Right kidney (tissue), 1 donor: Measurements from ENCODE around the gene PPHLN1.

Source experiments
- DNase-seq: peaks from one replicate; pipeline ENCODE4 v3.0.0-alpha.2; 2016

The PPHLN1 gene

GRCh38 chr12:42440608-42441007, 114.6 kb downstream of the PPHLN1 start:
- DNase-seq = no peak

DNA sequence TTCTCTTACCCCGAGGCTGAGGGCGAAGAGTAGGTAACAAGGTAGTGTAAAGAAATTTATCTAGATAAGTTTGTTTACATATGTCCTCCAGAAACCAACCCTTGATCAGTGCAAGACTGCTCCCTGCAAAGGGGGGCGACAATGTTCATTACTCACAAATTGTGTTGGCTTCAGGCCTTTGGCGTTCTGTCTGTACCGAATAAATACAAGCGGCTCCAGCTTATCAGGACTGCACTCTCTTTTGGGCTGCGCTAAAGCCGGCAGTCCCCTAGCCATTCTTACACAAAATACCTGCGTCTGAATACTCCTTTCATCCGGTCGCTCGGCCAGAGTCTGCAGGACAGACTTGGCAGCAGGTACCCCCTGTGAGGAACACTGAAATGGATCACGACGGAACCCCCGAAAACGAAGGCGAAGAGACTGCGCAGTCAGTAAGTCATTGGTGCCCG, 116.4 kb downstream of the PPHLN1 start:
- no peak for DNase-seq

GRCh38 chr12:42442888-42443287, 116.9 kb downstream of the PPHLN1 start:
- DNase-seq = no peak

DNA sequence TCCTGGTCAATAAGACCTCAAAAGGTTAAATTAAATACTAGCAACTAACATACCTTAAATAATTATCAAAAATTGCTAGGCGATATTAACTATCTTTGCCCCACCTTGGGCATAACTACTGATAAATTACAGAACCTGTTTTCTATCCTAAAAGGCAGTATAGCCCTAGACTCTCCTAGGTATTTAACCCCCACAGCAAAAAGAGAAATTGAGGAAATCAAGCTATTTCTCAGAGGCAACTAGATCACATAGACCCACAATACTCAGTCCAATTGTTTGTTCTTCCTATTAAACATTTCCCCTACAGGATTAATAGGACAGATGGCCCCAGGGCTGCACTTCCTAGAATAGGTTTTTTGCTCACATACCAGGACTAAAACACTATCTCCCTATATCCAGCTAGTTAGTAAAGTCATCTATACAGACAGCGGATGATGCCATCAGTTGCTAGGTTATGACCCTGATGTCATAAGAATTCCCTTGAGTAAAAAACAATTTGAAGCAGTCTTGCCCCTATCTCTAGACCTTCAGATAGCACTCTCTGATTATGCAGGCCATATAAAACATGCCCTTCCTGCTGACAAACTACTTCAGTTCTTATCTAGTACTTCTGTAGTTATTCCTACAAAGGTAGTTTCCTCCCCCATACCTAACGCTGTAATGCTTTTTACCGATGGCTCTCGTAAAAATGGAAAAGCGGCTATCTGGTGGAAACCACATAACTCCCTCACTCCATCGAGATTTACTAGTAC, 118.4 kb downstream of the PPHLN1 start:
- no peak for DNase-seq

- DNase-seq = no peak
Observed at GRCh38 chr12:42445891-42446290, 119.9 kb downstream of the PPHLN1 start.

- no peak for DNase-seq
Observed at GRCh38 chr12:42446761-42447160, 120.8 kb downstream of the PPHLN1 start.

GRCh38 chr12:42447371-42447786, 121.4 kb downstream of the PPHLN1 start:
- no peak for DNase-seq

DNA sequence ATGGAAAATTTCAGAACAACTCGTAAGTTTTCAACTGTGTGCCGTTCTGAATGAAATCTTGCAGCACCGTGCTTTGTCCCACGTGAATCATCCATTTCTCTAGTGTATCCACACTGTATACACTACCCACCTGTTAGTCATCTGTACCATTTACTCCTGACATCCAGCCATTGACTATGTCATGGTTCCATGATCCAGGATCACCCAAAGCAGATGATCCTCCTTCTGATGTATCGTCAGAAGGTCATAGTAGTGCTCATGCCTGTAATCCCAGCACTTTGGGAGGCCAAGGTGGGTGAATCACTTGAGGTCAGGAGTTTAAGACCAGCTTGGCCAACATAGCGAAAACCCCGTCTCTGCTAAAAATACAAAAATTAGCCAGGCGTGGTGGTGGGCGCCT, 122.9 kb downstream of the PPHLN1 start:
- no peak for DNase-seq

GRCh38 chr12:42450248-42450647, 124.3 kb downstream of the PPHLN1 start:
- no peak for DNase-seq

- no peak for DNase-seq
Observed at GRCh38 chr12:42458575-42458974, 132.6 kb downstream of the PPHLN1 start.

DNA sequence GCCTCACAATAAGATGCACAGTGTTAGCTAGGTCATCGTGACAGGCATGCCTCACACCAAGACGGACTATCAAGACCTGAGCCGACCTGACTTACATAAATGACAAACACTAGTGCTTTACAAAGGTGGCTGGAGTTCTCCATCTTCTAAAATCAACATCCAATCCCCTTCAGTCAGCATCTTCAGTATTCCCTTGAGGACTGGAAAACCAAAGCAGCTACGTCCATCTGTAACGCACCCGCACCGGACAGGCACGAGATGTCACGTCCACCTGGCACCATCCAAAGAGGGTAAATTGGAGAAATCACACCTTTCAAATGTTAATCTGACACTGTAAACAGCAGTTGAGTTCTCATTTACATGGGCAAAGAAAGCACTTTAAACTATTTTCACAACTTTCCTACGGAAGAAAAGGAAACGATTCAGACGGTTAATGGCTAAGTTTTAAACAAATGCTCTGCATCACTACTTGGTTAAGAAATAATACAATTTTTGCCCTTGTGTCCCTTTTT, 133.4 kb downstream of the PPHLN1 start:
- no peak for DNase-seq

- no peak for DNase-seq
Observed at GRCh38 chr12:42462486-42462885, 136.5 kb downstream of the PPHLN1 start.

GRCh38 chr12:42463671-42464070, 137.7 kb downstream of the PPHLN1 start:
- DNase-seq = no peak

DNA sequence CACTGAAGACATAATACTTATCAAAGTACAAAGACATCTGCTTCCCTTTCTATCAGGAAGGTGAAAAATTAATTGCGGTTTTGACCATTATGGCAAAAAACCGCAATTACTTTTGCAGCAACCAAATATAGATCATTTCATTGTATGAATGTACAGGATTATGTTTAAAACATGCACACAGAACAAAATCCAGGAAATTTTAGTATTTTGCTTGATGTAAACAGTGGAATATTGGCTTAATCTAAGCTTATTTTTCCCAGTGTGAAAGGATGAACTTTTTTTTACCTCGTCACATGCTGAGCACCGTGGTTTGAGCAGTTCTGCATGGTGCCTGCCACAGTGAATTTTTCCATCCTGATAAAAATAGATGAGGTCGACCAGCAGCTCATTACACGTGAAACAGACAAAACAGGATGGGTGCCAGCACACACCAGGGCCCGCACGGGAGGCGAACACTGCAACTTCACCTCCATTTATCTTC, 142.4 kb downstream of the PPHLN1 start:
- no peak for DNase-seq

DNA sequence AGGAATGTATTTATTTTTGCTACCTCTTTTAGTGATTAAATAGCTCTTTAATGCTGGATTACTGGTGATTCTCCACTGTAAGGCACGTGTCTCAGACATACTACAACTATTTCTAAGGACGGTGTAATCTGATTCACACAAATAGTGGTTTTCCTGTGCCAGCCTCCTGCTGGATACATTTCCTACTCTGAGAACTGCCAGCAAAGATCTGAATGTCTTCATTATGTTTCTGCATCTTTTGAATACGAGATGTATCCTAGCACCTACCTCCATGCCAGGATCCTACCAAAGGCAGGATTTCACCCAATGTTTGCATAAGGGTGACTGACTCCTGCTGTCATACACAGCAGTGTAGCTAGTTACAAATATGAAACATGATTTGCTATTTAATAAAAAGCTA, 143.0 kb downstream of the PPHLN1 start:
- DNase-seq = no peak

GRCh38 chr12:42469355-42470175, 143.6 kb downstream of the PPHLN1 start:
- no peak for DNase-seq

GRCh38 chr12:42472376-42472775, 146.4 kb downstream of the PPHLN1 start:
- no peak for DNase-seq

DNA sequence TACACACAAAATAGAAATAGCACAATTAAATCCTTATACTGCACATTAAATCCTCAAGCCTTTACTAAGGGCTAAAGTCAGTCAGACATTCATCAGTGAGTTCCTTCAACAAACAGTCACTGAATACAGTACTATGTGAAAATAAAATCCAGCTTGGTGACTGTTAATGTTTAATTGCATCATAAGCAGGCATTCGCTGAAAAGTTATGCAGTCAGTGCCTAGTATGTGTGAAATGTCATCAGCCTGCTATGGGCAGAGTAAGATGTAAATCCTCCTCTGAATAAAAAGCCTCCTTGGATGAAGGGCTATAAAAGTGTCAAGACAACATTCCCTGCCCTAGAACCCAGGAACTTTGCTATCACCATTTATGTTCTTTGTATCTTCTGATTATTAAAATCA, 147.2 kb downstream of the PPHLN1 start:
- DNase-seq = no peak

GRCh38 chr12:42473561-42473960, 147.6 kb downstream of the PPHLN1 start:
- DNase-seq = no peak

DNA sequence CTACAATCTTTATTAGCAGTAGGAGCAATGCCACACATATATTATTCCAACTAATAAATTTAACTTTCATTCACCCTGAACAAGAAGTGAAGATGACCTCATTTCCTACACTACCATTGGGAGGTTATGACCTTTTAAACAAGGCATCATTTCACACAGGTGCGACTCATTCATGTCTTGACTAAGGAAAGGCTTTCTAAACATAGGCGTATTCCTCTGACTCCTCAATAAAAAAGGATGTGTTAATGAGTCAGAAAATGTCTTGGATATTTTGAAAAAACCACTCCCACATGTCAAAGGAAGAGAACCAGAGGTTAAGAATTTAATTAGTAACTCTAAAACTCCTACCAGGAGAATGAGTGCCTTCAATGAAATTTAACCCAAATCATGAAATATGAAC, 148.4 kb downstream of the PPHLN1 start:
- no peak for DNase-seq

- DNase-seq = no peak
Observed at GRCh38 chr12:42475106-42475505, 149.1 kb downstream of the PPHLN1 start.

DNA sequence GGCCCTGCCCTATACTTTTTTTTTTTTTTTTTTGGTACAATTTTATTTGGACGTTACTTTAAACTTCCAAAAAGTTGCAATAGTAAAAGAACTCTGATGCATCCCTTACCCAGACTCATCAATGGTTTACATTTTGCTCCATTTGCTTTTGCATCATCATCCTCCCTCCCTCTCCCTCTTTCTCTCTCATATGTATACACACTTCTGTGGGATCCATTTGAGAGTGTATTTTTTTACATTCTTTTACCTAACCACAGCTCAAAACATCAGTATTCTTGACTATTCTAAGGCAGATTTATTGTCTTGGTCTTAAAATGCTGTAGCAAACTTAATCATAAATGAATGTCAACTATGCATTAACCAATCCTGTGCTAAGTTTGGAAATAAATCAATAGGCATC, 152.0 kb downstream of the PPHLN1 start:
- no peak for DNase-seq

DNA sequence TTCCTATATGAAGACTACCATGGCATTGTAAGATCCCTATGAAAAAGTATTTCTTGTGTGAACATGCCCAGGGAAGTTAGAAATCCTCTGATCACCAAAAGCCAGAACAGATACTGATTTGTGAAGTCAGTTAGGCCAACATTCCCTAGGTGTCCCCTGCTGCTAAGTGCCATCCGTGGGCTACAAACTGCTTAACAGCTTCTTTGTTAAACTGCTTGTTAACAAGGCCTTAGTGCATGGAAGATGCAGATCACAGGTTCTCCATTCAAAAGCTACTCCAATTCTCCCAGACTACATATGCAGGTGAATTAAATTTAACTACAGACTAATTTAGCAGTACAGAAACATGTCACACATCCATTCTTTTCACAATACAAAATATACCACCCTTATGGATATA, 155.4 kb downstream of the PPHLN1 start:
- DNase-seq = no peak
